ENCODE measurements around the gene BLVRB. TPM values are rescaled to one million over a fixed set of nuclear protein-coding genes. Genes with fewer than 3 reads are reported as not detected.

Gene BLVRB
- total and polyA plus RNA-seq, 4 donors, result 135 to 413 (median 260) TPM

DNA sequence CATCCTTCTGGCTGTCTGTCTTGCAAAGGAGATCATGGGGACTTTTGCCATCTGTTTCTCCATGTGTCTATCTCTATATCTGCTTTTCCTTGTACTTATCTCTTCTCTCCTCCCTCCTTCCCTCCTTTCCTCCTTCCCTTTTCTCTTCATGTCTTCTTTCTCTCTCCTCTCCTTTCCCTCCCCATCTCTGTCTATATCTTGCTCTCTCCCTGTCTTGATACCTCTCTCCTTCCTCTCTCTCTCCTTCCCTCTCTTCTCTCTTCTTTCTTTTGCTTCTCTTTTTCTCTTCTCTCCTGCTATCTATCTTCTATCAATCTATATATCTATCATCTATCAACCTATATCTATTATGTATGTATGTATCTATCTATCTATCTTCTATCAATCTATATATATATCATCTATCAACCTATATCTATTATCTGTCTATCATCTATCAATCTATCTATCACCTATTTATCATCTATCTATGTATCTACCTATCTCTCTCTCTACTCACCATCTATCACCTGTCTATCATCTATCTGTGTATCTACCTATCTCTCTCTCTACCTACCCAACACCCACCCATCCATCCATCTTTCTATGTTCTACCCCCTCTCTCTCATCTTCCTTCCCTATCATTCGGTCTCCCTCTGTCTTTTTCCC lies 28.8 kb upstream of the BLVRB start:
- ATAC-seq (ENCODE audit: insufficient read depth, low FRiP score), result no peak
- TF ChIP-seq, protein P1, sequence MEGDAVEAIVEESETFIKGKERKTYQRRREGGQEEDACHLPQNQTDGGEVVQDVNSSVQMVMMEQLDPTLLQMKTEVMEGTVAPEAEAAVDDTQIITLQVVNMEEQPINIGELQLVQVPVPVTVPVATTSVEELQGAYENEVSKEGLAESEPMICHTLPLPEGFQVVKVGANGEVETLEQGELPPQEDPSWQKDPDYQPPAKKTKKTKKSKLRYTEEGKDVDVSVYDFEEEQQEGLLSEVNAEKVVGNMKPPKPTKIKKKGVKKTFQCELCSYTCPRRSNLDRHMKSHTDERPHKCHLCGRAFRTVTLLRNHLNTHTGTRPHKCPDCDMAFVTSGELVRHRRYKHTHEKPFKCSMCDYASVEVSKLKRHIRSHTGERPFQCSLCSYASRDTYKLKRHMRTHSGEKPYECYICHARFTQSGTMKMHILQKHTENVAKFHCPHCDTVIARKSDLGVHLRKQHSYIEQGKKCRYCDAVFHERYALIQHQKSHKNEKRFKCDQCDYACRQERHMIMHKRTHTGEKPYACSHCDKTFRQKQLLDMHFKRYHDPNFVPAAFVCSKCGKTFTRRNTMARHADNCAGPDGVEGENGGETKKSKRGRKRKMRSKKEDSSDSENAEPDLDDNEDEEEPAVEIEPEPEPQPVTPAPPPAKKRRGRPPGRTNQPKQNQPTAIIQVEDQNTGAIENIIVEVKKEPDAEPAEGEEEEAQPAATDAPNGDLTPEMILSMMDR (IDR thresholded peaks at IDR 0.05; ENCODE audit: control extremely low read depth, extremely low read depth), result no peak
- no peak for DNase-seq
- H3K27me3 ChIP-seq (ENCODE audit: control insufficient read depth in 3 of 3, insufficient read depth in 3 of 3, low read length in 2 of 3), result peaks cover 0 to 4% (median 0%) of the 10 kb centered on the region in 3 donors
- H3K4me1 ChIP-seq (ENCODE audit: control insufficient read depth in 5 of 5, insufficient read depth in 5 of 5, low read length in 5 of 5), result no peaks in the 10 kb centered on the region
- H3K4me3 ChIP-seq, result no peak overlapping the region
- H3K36me3 ChIP-seq (ENCODE audit: control insufficient read depth in 4 of 4, insufficient read depth in 4 of 4, low read length in 4 of 4), result no peaks in the 10 kb centered on the region
- 60 to 81% methylated on average over 1 of the region's 1 CpG for WGBS, 2 donors
- H3K9ac ChIP-seq (ENCODE audit: insufficient read depth in 1 of 2, low read length in 2 of 2), result no peak overlapping the region
- H3K27ac ChIP-seq (ENCODE audit: low read depth in 1 of 2, low read length in 1 of 2), result no peak overlapping the region
- H3K9me3 ChIP-seq (ENCODE audit: control insufficient read depth in 4 of 4, insufficient read depth in 3 of 4, low read length in 3 of 4), result peaks cover 0 to 5% (median 0%) of the 10 kb centered on the region in 4 donors

DNA sequence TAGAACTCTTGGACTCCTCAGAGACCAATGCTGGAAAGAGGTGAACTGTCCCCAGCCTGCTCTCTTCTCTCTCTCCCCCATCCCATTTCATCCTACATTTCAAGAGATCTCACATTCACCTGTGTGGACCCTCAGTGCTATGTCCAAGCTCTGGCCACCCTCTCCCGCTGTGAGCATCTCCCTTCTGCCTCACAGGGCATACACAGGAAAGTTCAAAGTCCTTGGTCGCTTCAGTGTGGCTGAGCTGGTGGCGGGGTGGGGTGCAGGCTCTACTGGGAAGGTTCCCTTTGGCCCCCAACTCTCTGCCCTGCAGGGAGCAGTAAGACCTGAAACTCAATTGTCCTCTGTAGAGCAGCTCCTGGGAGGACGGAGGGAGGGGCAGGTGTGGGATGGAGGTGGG lies 28.2 kb upstream of the BLVRB start:
- H3K4me1 ChIP-seq (ENCODE audit: control insufficient read depth in 5 of 5, insufficient read depth in 5 of 5, low read length in 5 of 5), result no peaks in the 10 kb centered on the region
- TF ChIP-seq, protein P1 (IDR thresholded peaks at IDR 0.05; ENCODE audit: control extremely low read depth, extremely low read depth), result no peak
- peaks cover 0 to 5% (median 0%) of the 10 kb centered on the region in 4 donors for H3K9me3 ChIP-seq (ENCODE audit: control insufficient read depth in 4 of 4, insufficient read depth in 3 of 4, low read length in 3 of 4)
- DNase-seq (no peak), ATAC-seq (ENCODE audit: insufficient read depth, low FRiP score) (no peak)
- WGBS, 2 donors, result 45 to 50% methylated on average over 4 of the region's 4 CpGs
- H3K4me3 ChIP-seq, result no peak overlapping the region
- peaks cover 0 to 4% (median 0%) of the 10 kb centered on the region in 3 donors for H3K27me3 ChIP-seq (ENCODE audit: control insufficient read depth in 3 of 3, insufficient read depth in 3 of 3, low read length in 2 of 3)
- H3K9ac ChIP-seq (ENCODE audit: insufficient read depth in 1 of 2, low read length in 2 of 2), result no peak overlapping the region
- H3K36me3 ChIP-seq (ENCODE audit: control insufficient read depth in 4 of 4, insufficient read depth in 4 of 4, low read length in 4 of 4), result no peaks in the 10 kb centered on the region
- no peak overlapping the region for H3K27ac ChIP-seq (ENCODE audit: low read depth in 1 of 2, low read length in 1 of 2)

DNA sequence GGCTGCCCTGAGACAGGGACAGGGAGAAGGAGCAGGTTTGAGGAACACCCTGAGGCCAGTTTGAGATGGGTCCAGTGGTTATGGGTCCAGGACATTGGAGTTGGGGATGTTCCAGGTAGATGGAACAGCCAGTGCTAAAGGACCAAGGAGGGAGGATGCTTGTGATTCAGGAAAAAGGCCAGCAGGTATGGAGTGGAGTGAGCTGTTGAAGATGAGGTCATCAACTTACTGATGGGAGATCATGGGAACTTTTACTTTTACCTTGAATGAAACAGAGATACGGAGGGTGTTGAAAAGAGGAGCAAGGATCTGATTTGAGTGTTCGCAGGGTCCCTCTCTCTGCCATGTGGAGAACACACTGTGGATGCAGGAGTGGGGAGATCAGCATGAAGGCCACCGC lies 26.7 kb upstream of the BLVRB start:
- 92 to 97% methylated on average over 3 of the region's 3 CpGs for WGBS, 2 donors
- TF ChIP-seq, protein P1 (IDR thresholded peaks at IDR 0.05; ENCODE audit: control extremely low read depth, extremely low read depth), result no peak
- Histone ChIP-seq H3K36me3 (ENCODE audit: control insufficient read depth in 4 of 4, insufficient read depth in 4 of 4, low read length in 4 of 4) (no peaks in the 10 kb centered on the region), H3K27ac (ENCODE audit: low read depth in 1 of 2, low read length in 1 of 2) (no peak overlapping the region), H3K4me3 (no peak overlapping the region), H3K4me1 (ENCODE audit: control insufficient read depth in 5 of 5, insufficient read depth in 5 of 5, low read length in 5 of 5) (no peaks in the 10 kb centered on the region), H3K27me3 (ENCODE audit: control insufficient read depth in 3 of 3, insufficient read depth in 3 of 3, low read length in 2 of 3) (peaks cover 0 to 7% (median 5%) of the 10 kb centered on the region in 3 donors), H3K9me3 (ENCODE audit: control insufficient read depth in 4 of 4, insufficient read depth in 3 of 4, low read length in 3 of 4) (peaks cover 0 to 5% (median 0%) of the 10 kb centered on the region in 4 donors), H3K9ac (ENCODE audit: insufficient read depth in 1 of 2, low read length in 2 of 2) (no peak overlapping the region)
- DNase-seq (no peak), ATAC-seq (ENCODE audit: insufficient read depth, low FRiP score) (no peak)

DNA sequence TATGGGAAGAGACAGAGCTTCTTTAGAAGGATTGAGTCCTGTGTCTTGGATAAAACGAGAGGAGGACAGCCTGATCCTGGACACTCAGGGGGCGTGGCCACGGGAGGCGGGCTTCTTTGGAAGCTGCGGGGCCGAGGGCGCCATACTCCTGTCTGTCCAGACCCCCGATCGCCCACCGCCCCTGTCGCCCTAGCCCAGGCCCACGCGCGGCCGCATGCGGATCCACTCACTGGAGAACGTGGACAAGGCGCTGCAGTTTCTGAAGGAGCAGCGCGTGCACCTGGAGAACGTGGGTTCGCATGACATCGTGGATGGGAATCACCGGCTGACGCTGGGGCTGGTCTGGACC lies 24.3 kb upstream of the BLVRB start:
- H3K27ac ChIP-seq (ENCODE audit: low read depth in 1 of 2, low read length in 1 of 2), result no peak overlapping the region
- DNase-seq, result no peak

More for the DNA sequence above, 24.3 kb upstream of the BLVRB start:
- H3K9me3 ChIP-seq (ENCODE audit: control insufficient read depth in 4 of 4, insufficient read depth in 3 of 4, low read length in 3 of 4), result peaks cover 0 to 5% (median 0%) of the 10 kb centered on the region in 4 donors
- H3K4me3 ChIP-seq, result no peak overlapping the region
- TF ChIP-seq, protein P1 (IDR thresholded peaks at IDR 0.05; ENCODE audit: control extremely low read depth, extremely low read depth), result no peak
- WGBS, 2 donors, result 56 to 63% methylated on average over 25 of the region's 25 CpGs
- no peak for ATAC-seq (ENCODE audit: insufficient read depth, low FRiP score)
- no peak overlapping the region for H3K9ac ChIP-seq (ENCODE audit: insufficient read depth in 1 of 2, low read length in 2 of 2)
- H3K4me1 ChIP-seq (ENCODE audit: control insufficient read depth in 5 of 5, insufficient read depth in 5 of 5, low read length in 5 of 5), result no peaks in the 10 kb centered on the region
- peaks cover 0 to 7% (median 5%) of the 10 kb centered on the region in 3 donors for H3K27me3 ChIP-seq (ENCODE audit: control insufficient read depth in 3 of 3, insufficient read depth in 3 of 3, low read length in 2 of 3)
- H3K36me3 ChIP-seq (ENCODE audit: control insufficient read depth in 4 of 4, insufficient read depth in 4 of 4, low read length in 4 of 4), result no peaks in the 10 kb centered on the region
